IMR-90 (cell line): ENCODE data around the gene APOA4. TPM values are rescaled to one million over a fixed set of nuclear protein-coding genes. Genes with fewer than 3 reads are reported as not detected.

Experiments
- ATAC-seq: fragments of 200-7000 bp; cut with Tn5 transposase; 2 replicates; pipeline ENCODE4 v1.9.1; 2020; ENCODE audit warnings: low read depth, mild to moderate bottlenecking, moderate library complexity
- BruUV-seq: library from RNA; stranded (reverse); fragments of 400-500 nt; replicated peaks from 2 replicates; lab custom pipeline; 2021; lab: Mats Ljungman, UMichigan
- CTCF ChIA-PET: fragments of 300-600 bp; formaldehyde crosslinking; extraction: SDS; loops from one replicate; lab custom pipeline; 2021; ENCODE audit warnings: antibody characterized with exemption; lab: Yijun Ruan, JAX
- POLR2A ChIA-PET: fragments of 300-600 bp; sonication (Branson Sonifier 250); formaldehyde crosslinking; loops from one replicate; lab custom pipeline; 2022; ENCODE audit warnings: antibody characterized with exemption; ENCODE audit not compliant: unreplicated experiment; lab: Charles Lee
- DNase-seq: peaks from one replicate; pipeline ENCODE4 v3.0.0; 2013
- H2AFZ ChIP-seq: replicated peaks from 2 replicates; pipeline ENCODE3; 2013; ENCODE audit warnings: low read length, mild to moderate bottlenecking; ENCODE audit not compliant: poor library complexity
- H2AK5ac ChIP-seq: 2 replicates; pipeline ENCODE4 v1.6.1; 2013; ENCODE audit warnings: low read depth, low read length, inconsistent platforms
- H2AK9ac ChIP-seq: replicated peaks from 2 replicates; pipeline ENCODE3; 2013; ENCODE audit warnings: mild to moderate bottlenecking, low read depth, low read length, moderate library complexity; ENCODE audit not compliant: poor library complexity
- H2BK120ac ChIP-seq: 2 replicates; pipeline ENCODE4 v1.6.1; 2013; ENCODE audit warnings: low read depth, low read length, inconsistent platforms
- H2BK15ac ChIP-seq: 3 replicates; pipeline ENCODE4 v1.6.1; 2013; ENCODE audit warnings: low read depth, low read length, inconsistent platforms
- H2BK20ac ChIP-seq: 2 replicates; pipeline ENCODE4 v1.6.1; 2013; ENCODE audit warnings: low read depth, mild to moderate bottlenecking, inconsistent platforms, low read length, moderate library complexity
- H2BK5ac ChIP-seq: 2 replicates; pipeline ENCODE4 v1.6.1; 2013; ENCODE audit warnings: mild to moderate bottlenecking, low read depth, low read length, inconsistent platforms; ENCODE audit not compliant: poor library complexity, severe bottlenecking
- H3K14ac ChIP-seq: replicated peaks from 2 replicates; pipeline ENCODE4 v1.6.1; 2013; ENCODE audit warnings: low read depth, low read length, inconsistent platforms
- H3K18ac ChIP-seq: 2 replicates; pipeline ENCODE4 v1.6.1; 2013; ENCODE audit warnings: low read depth, low read length, control low read depth
- H3K23ac ChIP-seq: 2 replicates; pipeline ENCODE4 v1.6.1; 2013; ENCODE audit warnings: low read depth, low read length, inconsistent platforms
- H3K27ac ChIP-seq: 2 replicates; pipeline ENCODE4 v1.5.1; 2013; ENCODE audit warnings: mild to moderate bottlenecking, control low read depth, low read length; ENCODE audit not compliant: insufficient read depth
- H3K27me3 ChIP-seq: 2 replicates; pipeline ENCODE4 v1.6.1; 2013; ENCODE audit warnings: low read length; ENCODE audit not compliant: control insufficient read depth, insufficient read depth
- H3K36me3 ChIP-seq: 2 replicates; pipeline ENCODE4 v1.6.1; 2013; ENCODE audit warnings: low read length, mixed read lengths; ENCODE audit not compliant: control insufficient read depth, insufficient read depth
- H3K4ac ChIP-seq: 2 replicates; pipeline ENCODE4 v1.6.1; 2013; ENCODE audit warnings: low read depth, low read length, inconsistent platforms
- H3K4me1 ChIP-seq: 2 replicates; pipeline ENCODE4 v1.6.1; 2013; ENCODE audit warnings: low read length, mixed read lengths; ENCODE audit not compliant: control insufficient read depth, insufficient read depth
- H3K4me2 ChIP-seq: 2 replicates; pipeline ENCODE4 v1.6.1; 2013; ENCODE audit warnings: low read depth, mild to moderate bottlenecking, control low read depth, low read length, moderate library complexity
- H3K4me3 ChIP-seq: 2 replicates; pipeline ENCODE4 v1.5.1; 2013; ENCODE audit warnings: low read depth, mild to moderate bottlenecking, control low read depth, low read length, moderate library complexity; ENCODE audit not compliant: insufficient read depth
- H3K56ac ChIP-seq: 2 replicates; pipeline ENCODE4 v1.6.1; 2013; ENCODE audit warnings: low read length, inconsistent platforms; ENCODE audit not compliant: insufficient read depth; ENCODE audit errors: extremely low read depth
- H3K79me1 ChIP-seq, 2 experiments: 2 replicates each; pipeline ENCODE4 v1.6.1; 2013; ENCODE audit warnings: low read length in 2 of 2, inconsistent platforms in 1 of 2, low read depth in 1 of 2
- H3K9ac ChIP-seq: 2 replicates; pipeline ENCODE4 v1.6.1; 2013; ENCODE audit warnings: low read depth, low read length, control low read depth
- H3K9me1 ChIP-seq: 2 replicates; pipeline ENCODE4 v1.6.1; 2013; ENCODE audit warnings: low read length, inconsistent platforms; ENCODE audit not compliant: insufficient read depth
- H3K9me3 ChIP-seq: 2 replicates; pipeline ENCODE4 v1.6.1; 2013; ENCODE audit warnings: low read length; ENCODE audit not compliant: control insufficient read depth, insufficient read depth
- H4K20me1 ChIP-seq: 2 replicates; pipeline ENCODE4 v1.6.1; 2013; ENCODE audit warnings: low read length, inconsistent platforms; ENCODE audit not compliant: insufficient read depth
- H4K5ac ChIP-seq: 2 replicates; pipeline ENCODE4 v1.6.1; 2013; ENCODE audit warnings: mild to moderate bottlenecking, low read depth, low read length, control low read depth
- H4K8ac ChIP-seq, 2 experiments: 2 replicates each; pipeline ENCODE4 v1.6.1; 2013; ENCODE audit warnings: low read depth in 2 of 2, low read length in 2 of 2, control low read depth in 1 of 2, inconsistent platforms in 1 of 2
- H4K91ac ChIP-seq: 2 replicates; pipeline ENCODE4 v1.6.1; 2013; ENCODE audit warnings: low read depth, low read length, inconsistent platforms; ENCODE audit not compliant: insufficient read depth
- BHLHE40 ChIP-seq: fragments of 150-350 bp; IDR thresholded peaks from 2 replicates; pipeline ENCODE4 v1.6.1; 2016; ENCODE audit warnings: mild to moderate bottlenecking, low read depth, low read length
- CEBPB ChIP-seq: IDR thresholded peaks from 2 replicates; pipeline ENCODE4 v1.6.1; 2012; ENCODE audit warnings: low read depth, low read length, improper control_type of control experiment
- CHD1 ChIP-seq: IDR thresholded peaks from 2 replicates; pipeline ENCODE4 v1.6.1; 2012; ENCODE audit warnings: low read depth, low read length, improper control_type of control experiment
- CTCF ChIP-seq: conservative IDR thresholded peaks from 2 replicates; pipeline ENCODE4 v1.5.1; 2012; ENCODE audit warnings: mild to moderate bottlenecking, low read depth, low read length, improper control_type of control experiment
- ELK1 ChIP-seq: fragments of 150-350 bp; IDR thresholded peaks from 2 replicates; pipeline ENCODE4 v1.6.1; 2016; ENCODE audit warnings: low read depth, mild to moderate bottlenecking, low read length, moderate library complexity, borderline replicate concordance
- FOS ChIP-seq: fragments of 150-350 bp; IDR thresholded peaks from 2 replicates; pipeline ENCODE4 v1.6.1; 2016; ENCODE audit warnings: low read depth, low read length
- MAFK ChIP-seq: IDR thresholded peaks from 2 replicates; pipeline ENCODE4 v1.6.1; 2012; ENCODE audit warnings: low read depth, low read length, improper control_type of control experiment
- MAZ ChIP-seq: IDR thresholded peaks from 2 replicates; pipeline ENCODE4 v1.6.1; 2012; ENCODE audit warnings: low read depth, mild to moderate bottlenecking, low read length, improper control_type of control experiment, moderate library complexity, borderline replicate concordance
- MXI1 ChIP-seq: IDR thresholded peaks from 2 replicates; pipeline ENCODE4 v1.6.1; 2012; ENCODE audit warnings: low read depth, mild to moderate bottlenecking, low read length, moderate library complexity, borderline replicate concordance
- NFE2L2 ChIP-seq: fragments of 150-350 bp; IDR thresholded peaks from 2 replicates; pipeline ENCODE4 v1.6.1; 2016; ENCODE audit warnings: low read depth, mild to moderate bottlenecking, low read length
- POLR2A ChIP-seq: IDR thresholded peaks from 2 replicates; pipeline ENCODE4 v1.6.1; 2012; ENCODE audit warnings: mild to moderate bottlenecking, low read depth, low read length
- RAD21 ChIP-seq: IDR thresholded peaks from 2 replicates; pipeline ENCODE4 v1.6.1; 2012; ENCODE audit warnings: low read length, improper control_type of control experiment
- RCOR1 ChIP-seq: IDR thresholded peaks from 2 replicates; pipeline ENCODE4 v1.6.1; 2012; ENCODE audit warnings: mild to moderate bottlenecking, low read length, improper control_type of control experiment; ENCODE audit not compliant: insufficient replicate concordance
- RFX5 ChIP-seq: IDR thresholded peaks from 2 replicates; pipeline ENCODE4 v1.8.0; 2012; ENCODE audit warnings: low read depth, mild to moderate bottlenecking, low read length, moderate library complexity
- SMC3 ChIP-seq: fragments of 150-350 bp; IDR thresholded peaks from 2 replicates; pipeline ENCODE4 v1.6.1; 2016; ENCODE audit warnings: low read depth, mild to moderate bottlenecking, antibody characterized with exemption, low read length, moderate library complexity
- WGBS, 2 experiments: methylation state at CpG; one replicate each; pipeline versions ENCODE4 v1.1.5 to v1.1.7; 2013; ENCODE audit warnings: missing lambda C conversion rate in 2 of 2; ENCODE audit not compliant: insufficient read length in 1 of 2; ENCODE audit errors: extremely low coverage in 2 of 2; 5-methylcytosine and 5-hydroxymethylcytosine counted together
- dilution Hi-C: fragments of 300-500 bp; cut with HindIII; formaldehyde crosslinking; loops from one replicate; pipeline ENCODE4 v1.14.3; 2018; ENCODE audit warnings: low sequenced_read_pairs; ENCODE audit not compliant: unreplicated experiment
- in situ Hi-C: fragments of 300-500 bp; cut with MboI; formaldehyde crosslinking; loops from 3 replicates; pipeline ENCODE4 v1.14.3; 2019; ENCODE audit warnings: low sequenced_read_pairs, inconsistent platforms, mixed read lengths
- intact Hi-C: fragments of 100-400 bp; cut with micrococcal nuclease; formaldehyde crosslinking; loops from 2 replicates; pipeline ENCODE4 v1.10.0; 2022
- polyA plus RNA-seq, 3 experiments: library from polyadenylated mRNA; depleted of rRNA; stranded (reverse); fragments of >200 nt; gene quantifications; 2 replicates each; pipeline ENCODE4 v1.2.3, GENCODE V29; 2012; ENCODE audit warnings: low replicate concordance in 1 of 3
- total RNA-seq: library from RNA; depleted of rRNA; stranded (reverse); fragments of >200 nt; gene quantifications from 2 replicates; pipeline ENCODE4 v1.2.3, GENCODE V29; 2012
- TF ChIP-seq, protein P1 (sequence below): fragments of 150-350 bp; IDR thresholded peaks from 2 replicates; pipeline ENCODE4 v1.6.1; 2017; ENCODE audit warnings: mild to moderate bottlenecking, antibody characterized with exemption, low read length, low read depth

The APOA4 gene
- total and polyA plus RNA-seq, 2 of the 4 experiments (the other 2 are of a cell fraction): not detected

GRCh38 chr11:116866804-116867455 lies 43.8 kb upstream of the APOA4 start:
- Histone ChIP-seq H3K4ac (no peak overlapping the region), H4K5ac (no peak overlapping the region), H2BK20ac (no peak overlapping the region), H2BK120ac (no peak overlapping the region), H3K27ac (no peak overlapping the region), H2BK15ac (no peak overlapping the region), H3K4me3 (no peak overlapping the region), H3K27me3 (no peaks in the 10 kb centered on the region), H4K20me1 (no peaks in the 10 kb centered on the region), H3K9me1 (peaks cover 15% of the 10 kb centered on the region), H2BK5ac (no peak overlapping the region), H3K14ac (no peak overlapping the region), H3K56ac (no peak overlapping the region), H3K9me3 (no peaks in the 10 kb centered on the region), H3K79me1 (peaks cover 0 to 7% of the 10 kb centered on the region in 2 experiments; a peak in 2 of 4 replicates), H3K4me2 (no peak overlapping the region), H2AK5ac (no peak overlapping the region), H3K36me3 (peaks cover 33% of the 10 kb centered on the region), H4K8ac (no peak overlapping the region), H2AFZ (no peak overlapping the region), H4K91ac (no peak overlapping the region), H3K9ac (no peak overlapping the region), H3K4me1 (peaks cover 8% of the 10 kb centered on the region), H3K23ac (no peak overlapping the region), H2AK9ac (no peak overlapping the region), H3K18ac (no peak overlapping the region)
- ChIA-PET CTCF (no interaction called here), POLR2A (no interaction called here)
- dilution Hi-C loops: no loop called here
- intact Hi-C loops: no loop called here
- no CpG with 5 or more reads among the region's 6 CpGs for WGBS, 2 experiments
- in situ Hi-C loops: no loop called here
- ATAC-seq (no peak), DNase-seq (no peak)
- no peak for TF ChIP-seq CTCF
- TF ChIP-seq, protein P1, sequence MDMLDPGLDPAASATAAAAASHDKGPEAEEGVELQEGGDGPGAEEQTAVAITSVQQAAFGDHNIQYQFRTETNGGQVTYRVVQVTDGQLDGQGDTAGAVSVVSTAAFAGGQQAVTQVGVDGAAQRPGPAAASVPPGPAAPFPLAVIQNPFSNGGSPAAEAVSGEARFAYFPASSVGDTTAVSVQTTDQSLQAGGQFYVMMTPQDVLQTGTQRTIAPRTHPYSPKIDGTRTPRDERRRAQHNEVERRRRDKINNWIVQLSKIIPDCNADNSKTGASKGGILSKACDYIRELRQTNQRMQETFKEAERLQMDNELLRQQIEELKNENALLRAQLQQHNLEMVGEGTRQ: no peak
- TF ChIP-seq MAZ: no peak
- TF ChIP-seq RAD21: no peak
- TF ChIP-seq CHD1: no peak
- no peak for TF ChIP-seq NFE2L2
- TF ChIP-seq BHLHE40: no peak
- no peak for TF ChIP-seq SMC3
- TF ChIP-seq FOS: no peak
- no peak for TF ChIP-seq MXI1
- no peak for TF ChIP-seq RCOR1
- TF ChIP-seq MAFK: no peak
- no peak for TF ChIP-seq POLR2A
- no peak for TF ChIP-seq CEBPB
- TF ChIP-seq RFX5: no peak
- TF ChIP-seq ELK1: no peak
- no TSS peak for BruUV-seq
